Subcutaneous abdominal adipose tissue (tissue), 5 donors: ENCODE data around the gene NEK6.
A peak's percentile ranks its signal among the peaks of the same experiment; 100 is the strongest.

Experiments
- H3K27ac ChIP-seq: one replicate; pipeline ENCODE4 v1.7.0; 2013; ENCODE audit warnings: low read depth, mild to moderate bottlenecking, inconsistent platforms, low read length, moderate library complexity
- H3K27me3 ChIP-seq, 5 donors: one replicate each; pipeline ENCODE4 v1.7.0; 2013; ENCODE audit warnings: low read length in 5 of 5, inconsistent platforms in 1 of 5; ENCODE audit not compliant: control insufficient read depth in 5 of 5, insufficient read depth in 4 of 5
- H3K36me3 ChIP-seq, 5 donors: one replicate each; pipeline ENCODE4 v1.7.0; 2013; ENCODE audit warnings: low read length in 5 of 5; ENCODE audit not compliant: control insufficient read depth in 5 of 5, insufficient read depth in 5 of 5
- H3K4me1 ChIP-seq, 5 donors: one replicate each; pipeline ENCODE4 v1.7.0; 2013; ENCODE audit warnings: low read length in 5 of 5, mild to moderate bottlenecking in 3 of 5, moderate library complexity in 1 of 5; ENCODE audit not compliant: control insufficient read depth in 5 of 5, insufficient read depth in 5 of 5
- H3K4me3 ChIP-seq, 5 donors: one replicate each; pipeline ENCODE4 v1.7.0; 2013; ENCODE audit warnings: low read length in 5 of 5, low read depth in 1 of 5
- H3K9ac ChIP-seq, 5 donors: one replicate each; pipeline ENCODE4 v1.7.0; 2013; ENCODE audit warnings: low read length in 5 of 5, mild to moderate bottlenecking in 4 of 5, moderate library complexity in 3 of 5
- H3K9me3 ChIP-seq, 5 donors: one replicate each; pipeline ENCODE4 v1.7.0; 2013; ENCODE audit warnings: low read length in 5 of 5; ENCODE audit not compliant: control insufficient read depth in 5 of 5
- donor health status: healthy.
- donor health status: healthy.
- donor health status: healthy.
- donor health status: healthy.
- donor health status: healthy.

NEK6 gene

GRCh38 chr9:124266826-124267201 lies 9.1 kb downstream of the NEK6 start:
- Histone ChIP-seq H3K4me3 (no peak overlapping the region), H3K27me3 (no peaks in the 10 kb centered on the region), H3K9ac (peak overlapping the region in 1 of 5 donors; percentile 24), H3K9me3 (no peaks in the 10 kb centered on the region), H3K4me1 (peaks cover 12 to 88% (median 73%) of the 10 kb centered on the region in 5 donors), H3K27ac (no peak overlapping the region), H3K36me3 (peaks cover 0 to 17% (median 4%) of the 10 kb centered on the region in 5 donors)

DNA sequence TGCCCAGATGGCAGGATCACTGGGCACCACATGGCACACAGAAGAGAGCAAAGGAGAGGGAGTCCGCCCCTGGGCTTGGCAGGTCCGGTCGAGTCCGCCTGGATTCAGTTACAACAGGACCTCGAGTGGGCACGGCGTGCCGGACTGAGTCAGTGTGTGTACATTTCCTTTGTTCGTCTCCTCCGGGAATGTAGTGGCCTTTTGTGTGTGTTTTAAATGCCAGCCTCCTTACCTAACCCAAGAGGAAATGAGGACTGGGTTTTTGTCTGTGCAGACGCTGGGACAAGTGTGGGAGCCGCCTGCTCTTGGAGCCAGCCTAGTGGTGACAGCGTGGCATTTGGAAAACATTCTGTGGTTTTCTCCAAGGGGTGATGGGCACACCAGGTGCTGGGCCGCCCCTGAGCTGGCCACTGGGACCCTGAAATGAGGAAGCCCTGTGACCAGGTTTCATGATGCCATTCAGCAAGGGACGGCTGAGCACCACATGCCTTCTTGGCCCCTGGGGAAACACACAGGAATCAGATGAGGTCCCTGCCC lies 9.6 kb downstream of the NEK6 start:
- H3K27ac ChIP-seq = no peak overlapping the region
- H3K36me3 ChIP-seq = peaks cover 0 to 17% (median 4%) of the 10 kb centered on the region in 5 donors
- H3K4me3 ChIP-seq = no peak overlapping the region
- H3K27me3 ChIP-seq = no peaks in the 10 kb centered on the region
- peaks cover 14 to 88% (median 73%) of the 10 kb centered on the region in 5 donors for H3K4me1 ChIP-seq
- H3K9me3 ChIP-seq = no peaks in the 10 kb centered on the region
- H3K9ac ChIP-seq = peak overlapping the region in 1 of 5 donors; percentile 24

DNA sequence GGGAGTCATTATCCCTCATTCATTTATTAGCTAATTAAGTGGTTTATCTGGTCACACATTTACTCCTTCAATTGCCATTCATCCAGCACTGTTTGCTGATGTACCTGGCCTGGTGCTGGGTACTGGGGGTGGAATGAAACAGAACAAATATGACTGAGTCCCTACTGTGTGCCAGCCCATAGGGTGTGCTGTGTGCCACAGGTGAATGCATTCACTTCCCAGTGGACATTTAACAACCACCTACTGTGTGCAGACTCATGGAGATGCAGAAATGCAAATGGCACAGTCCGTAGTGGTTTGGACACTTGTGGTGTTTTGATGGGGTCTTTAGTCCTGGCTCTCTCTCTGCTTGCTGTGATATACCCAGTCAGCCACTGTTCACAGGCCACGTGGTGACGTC lies 10.5 kb downstream of the NEK6 start:
- peaks cover 0 to 14% (median 4%) of the 10 kb centered on the region in 5 donors for H3K36me3 ChIP-seq
- no peak overlapping the region for H3K27ac ChIP-seq
- no peak overlapping the region for H3K9ac ChIP-seq
- H3K4me1 ChIP-seq = peaks cover 14 to 88% (median 73%) of the 10 kb centered on the region in 5 donors
- H3K4me3 ChIP-seq = no peak overlapping the region
- H3K27me3 ChIP-seq = no peaks in the 10 kb centered on the region
- no peaks in the 10 kb centered on the region for H3K9me3 ChIP-seq

- Histone ChIP-seq H3K9me3 (no peaks in the 10 kb centered on the region), H3K36me3 (peaks cover 0 to 11% (median 4%) of the 10 kb centered on the region in 5 donors), H3K27ac (no peak overlapping the region), H3K9ac (no peak overlapping the region), H3K4me1 (peaks cover 14 to 87% (median 73%) of the 10 kb centered on the region in 5 donors), H3K27me3 (no peaks in the 10 kb centered on the region), H3K4me3 (no peak overlapping the region)
Observed at GRCh38 chr9:124268661-124269060, 10.9 kb downstream of the NEK6 start.

DNA sequence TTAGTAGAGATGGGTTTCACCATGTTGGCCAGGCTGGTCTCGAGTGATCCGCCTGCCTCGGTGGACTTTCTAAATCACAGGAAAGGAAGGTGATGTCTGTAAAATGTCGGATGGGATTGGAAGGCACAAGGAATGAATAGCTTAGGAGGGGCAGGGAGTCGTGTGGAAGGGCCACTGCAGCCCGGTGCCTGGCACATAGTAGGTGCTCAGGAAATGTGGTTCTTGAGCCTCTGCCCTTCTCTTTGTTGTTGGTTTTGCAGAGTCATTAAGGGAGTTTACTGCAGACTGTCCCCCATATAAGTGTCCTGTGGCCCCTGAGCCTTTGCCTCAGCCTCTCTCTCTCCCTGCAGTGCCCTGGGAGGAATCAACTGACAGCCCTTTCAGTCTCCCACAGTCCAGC lies 11.8 kb downstream of the NEK6 start:
- H3K27me3 ChIP-seq = no peaks in the 10 kb centered on the region
- H3K27ac ChIP-seq = no peak overlapping the region
- H3K9me3 ChIP-seq = no peaks in the 10 kb centered on the region
- H3K9ac ChIP-seq = no peak overlapping the region
- H3K4me3 ChIP-seq = no peak overlapping the region
- H3K4me1 ChIP-seq = peaks cover 14 to 84% (median 69%) of the 10 kb centered on the region in 5 donors
- H3K36me3 ChIP-seq = peaks cover 0 to 10% (median 4%) of the 10 kb centered on the region in 5 donors

GRCh38 chr9:124270504-124271335 lies 13.0 kb downstream of the NEK6 start:
- Histone ChIP-seq H3K4me1 (peaks cover 14 to 86% (median 67%) of the 10 kb centered on the region in 5 donors), H3K9ac (no peak overlapping the region), H3K4me3 (peak overlapping the region in 2 of 5 donors; percentile 2 to 8), H3K36me3 (peaks cover 0 to 8% (median 4%) of the 10 kb centered on the region in 5 donors), H3K27me3 (no peaks in the 10 kb centered on the region), H3K27ac (peak overlapping the region; percentile 46), H3K9me3 (no peaks in the 10 kb centered on the region)

DNA sequence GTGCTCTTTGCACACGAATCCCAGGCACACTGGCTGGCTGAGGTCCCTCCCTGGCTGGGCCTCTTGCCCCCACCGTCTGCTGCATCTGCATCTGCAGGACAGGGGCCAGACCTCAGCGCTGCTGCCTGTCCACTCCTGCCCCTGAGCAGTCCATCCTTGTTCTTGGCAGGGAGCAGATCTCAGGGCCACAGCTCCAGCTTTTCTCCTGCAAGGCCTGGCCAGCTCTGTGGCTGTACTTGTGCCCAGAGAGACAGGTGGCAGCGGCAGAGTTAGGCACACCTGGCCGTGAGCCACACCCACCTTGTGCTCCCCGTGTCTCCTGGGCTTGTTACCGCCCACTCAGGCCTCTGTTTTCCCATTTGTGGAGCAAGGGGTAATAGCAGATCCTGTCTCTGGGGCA lies 13.9 kb downstream of the NEK6 start:
- Histone ChIP-seq H3K27me3 (no peaks in the 10 kb centered on the region), H3K4me3 (no peak overlapping the region), H3K9ac (peak overlapping the region in 1 of 5 donors; percentile 18), H3K27ac (no peak overlapping the region), H3K36me3 (peaks cover 0 to 6% (median 4%) of the 10 kb centered on the region in 5 donors), H3K9me3 (no peaks in the 10 kb centered on the region), H3K4me1 (peaks cover 14 to 84% (median 66%) of the 10 kb centered on the region in 5 donors)

GRCh38 chr9:124272118-124272517 lies 14.4 kb downstream of the NEK6 start:
- Histone ChIP-seq H3K36me3 (peaks cover 0 to 6% (median 4%) of the 10 kb centered on the region in 5 donors), H3K27me3 (no peaks in the 10 kb centered on the region), H3K27ac (no peak overlapping the region), H3K9ac (no peak overlapping the region), H3K9me3 (no peaks in the 10 kb centered on the region), H3K4me1 (peaks cover 11 to 79% (median 62%) of the 10 kb centered on the region in 5 donors), H3K4me3 (no peak overlapping the region)

DNA sequence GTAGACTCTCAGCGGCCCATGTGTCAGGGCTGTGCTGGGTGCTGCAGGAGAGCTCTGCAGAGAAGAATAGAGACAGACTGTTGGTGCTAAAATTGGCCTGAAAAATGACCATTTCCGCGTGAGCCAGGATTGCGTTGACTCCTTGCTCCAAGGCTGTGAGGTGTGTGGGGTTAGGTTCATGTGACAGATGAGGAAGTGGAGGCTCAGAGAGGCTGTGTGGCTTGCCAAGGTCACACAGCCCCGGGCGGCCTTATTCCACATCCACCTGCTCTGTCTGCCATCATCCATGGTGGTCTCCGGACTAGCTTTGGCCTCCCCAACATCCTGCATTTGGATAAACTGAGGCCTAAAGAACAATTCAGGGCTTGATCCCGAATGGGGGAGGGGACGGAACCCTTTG lies 15.2 kb downstream of the NEK6 start:
- H3K27ac ChIP-seq = no peak overlapping the region
- H3K36me3 ChIP-seq = peaks cover 0 to 6% (median 4%) of the 10 kb centered on the region in 5 donors
- no peaks in the 10 kb centered on the region for H3K27me3 ChIP-seq
- H3K9ac ChIP-seq = no peak overlapping the region
- peaks cover 11 to 78% (median 58%) of the 10 kb centered on the region in 5 donors for H3K4me1 ChIP-seq
- no peaks in the 10 kb centered on the region for H3K9me3 ChIP-seq
- H3K4me3 ChIP-seq = no peak overlapping the region
